GM12892 (cell line): ENCODE measurements around the gene LMAN2.

Experiments used
- POLR2A ChIP-seq: IDR thresholded peaks from 2 replicates; pipeline ENCODE4 v1.6.1; 2011; ENCODE audit warnings: low read depth, low read length, control low read depth
- POLR2AphosphoS5 ChIP-seq: IDR thresholded peaks from 2 replicates; pipeline ENCODE4 v1.6.1; 2011; ENCODE audit warnings: low read depth, low read length, control low read depth
- TAF1 ChIP-seq: IDR thresholded peaks from 2 replicates; pipeline ENCODE4 v1.6.1; 2011; ENCODE audit warnings: low read depth, mild to moderate bottlenecking, control low read depth, low read length, borderline replicate concordance

GRCh38 chr5:177332031-177332895 is 19.2 kb downstream of the LMAN2 start:
- TF ChIP-seq POLR2A (no peak), POLR2AphosphoS5 (no peak), TAF1 (no peak)
